Measurements from ENCODE around the gene ARHGEF37. TPM values are rescaled to one million over a fixed set of nuclear protein-coding genes. Genes with fewer than 3 reads are reported as not detected.
A peak's percentile ranks its signal among the peaks of the same experiment; 100 is the strongest.

The ARHGEF37 gene
- total RNA-seq, 4 donors from 2014 or later, result 10.2 to 21.4 (median 15.3) TPM

- Histone ChIP-seq H3K36me3 (no peaks in the 10 kb centered on the region), H3K27ac (peak overlapping the region; percentile 72 to 94 (median 84)), H3K4me1 (peaks cover 0 to 34% (median 5%) of the 10 kb centered on the region in 4 donors), H3K27me3 (no peaks in the 10 kb centered on the region), H3K4me3 (peak overlapping the region in 3 of 4 donors; percentile 49 to 82 (median 68)), H3K9me3 (no peaks in the 10 kb centered on the region)
- TF ChIP-seq, protein P1, sequence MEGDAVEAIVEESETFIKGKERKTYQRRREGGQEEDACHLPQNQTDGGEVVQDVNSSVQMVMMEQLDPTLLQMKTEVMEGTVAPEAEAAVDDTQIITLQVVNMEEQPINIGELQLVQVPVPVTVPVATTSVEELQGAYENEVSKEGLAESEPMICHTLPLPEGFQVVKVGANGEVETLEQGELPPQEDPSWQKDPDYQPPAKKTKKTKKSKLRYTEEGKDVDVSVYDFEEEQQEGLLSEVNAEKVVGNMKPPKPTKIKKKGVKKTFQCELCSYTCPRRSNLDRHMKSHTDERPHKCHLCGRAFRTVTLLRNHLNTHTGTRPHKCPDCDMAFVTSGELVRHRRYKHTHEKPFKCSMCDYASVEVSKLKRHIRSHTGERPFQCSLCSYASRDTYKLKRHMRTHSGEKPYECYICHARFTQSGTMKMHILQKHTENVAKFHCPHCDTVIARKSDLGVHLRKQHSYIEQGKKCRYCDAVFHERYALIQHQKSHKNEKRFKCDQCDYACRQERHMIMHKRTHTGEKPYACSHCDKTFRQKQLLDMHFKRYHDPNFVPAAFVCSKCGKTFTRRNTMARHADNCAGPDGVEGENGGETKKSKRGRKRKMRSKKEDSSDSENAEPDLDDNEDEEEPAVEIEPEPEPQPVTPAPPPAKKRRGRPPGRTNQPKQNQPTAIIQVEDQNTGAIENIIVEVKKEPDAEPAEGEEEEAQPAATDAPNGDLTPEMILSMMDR (IDR thresholded peaks at IDR 0.05), result no peak
- no peak for TF ChIP-seq POLR2A (IDR thresholded peaks at IDR 0.05)
- peak in 1 of 3 donors; percentile 64 for DNase-seq
These were observed 852 bp downstream of the ARHGEF37 start for GRCh38 chr5:149581931-149582768.

DNA sequence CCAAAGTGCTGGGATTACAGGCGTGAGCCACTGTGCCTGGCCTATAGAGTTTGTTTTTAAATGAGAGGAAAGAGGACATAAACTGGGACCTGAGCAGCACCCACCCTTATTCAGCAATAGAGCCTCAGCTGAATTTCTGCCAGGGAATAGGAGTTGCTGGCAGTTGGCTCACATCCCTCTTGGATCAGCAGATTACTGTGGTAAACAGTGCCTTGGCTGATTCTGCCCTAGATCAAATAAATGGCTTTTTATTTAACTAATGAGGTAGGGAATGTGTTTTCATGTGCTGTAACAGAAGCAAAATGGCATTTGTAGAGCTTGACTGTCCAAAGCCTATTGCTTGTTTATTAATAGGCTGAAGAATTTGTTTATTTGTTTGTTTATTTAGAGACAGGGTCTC lies 2.1 kb downstream of the ARHGEF37 start:
- Histone ChIP-seq H3K9me3 (no peaks in the 10 kb centered on the region), H3K4me1 (peaks cover 0 to 35% (median 5%) of the 10 kb centered on the region in 4 donors), H3K36me3 (no peaks in the 10 kb centered on the region), H3K27me3 (no peaks in the 10 kb centered on the region), H3K27ac (peak overlapping the region; percentile 11 to 94 (median 41)), H3K4me3 (no peak overlapping the region)
- no peak for DNase-seq
- TF ChIP-seq POLR2A (IDR thresholded peaks at IDR 0.05), result no peak
- TF ChIP-seq, protein P1 (IDR thresholded peaks at IDR 0.05), result no peak

DNA sequence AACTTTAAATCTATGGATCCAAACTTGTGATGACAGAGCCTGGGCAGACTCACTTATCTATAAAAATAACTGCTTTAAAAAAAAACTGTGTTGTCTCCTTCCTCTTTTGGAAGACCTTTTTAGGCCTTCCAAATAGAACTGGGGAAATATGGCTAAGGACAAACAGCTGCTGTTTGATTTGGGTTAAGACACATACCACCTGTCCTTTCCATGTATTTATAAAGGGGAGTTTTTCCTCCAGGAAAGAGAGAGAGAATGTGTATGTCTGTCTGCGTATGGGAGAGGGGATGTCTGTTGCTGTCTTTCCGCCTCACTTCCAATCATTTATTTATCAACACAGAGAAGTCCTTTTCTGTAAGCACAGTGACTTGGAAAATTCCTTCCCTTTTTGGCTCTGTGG lies 2.8 kb downstream of the ARHGEF37 start:
- no peak for TF ChIP-seq POLR2A (IDR thresholded peaks at IDR 0.05)
- TF ChIP-seq, protein P1 (IDR thresholded peaks at IDR 0.05), result no peak
- no peak for DNase-seq
- H3K27ac ChIP-seq, result peak overlapping the region; percentile 11 to 94 (median 36)
- H3K4me3 ChIP-seq, result no peak overlapping the region
- peaks cover 0 to 35% (median 5%) of the 10 kb centered on the region in 4 donors for H3K4me1 ChIP-seq
- H3K27me3 ChIP-seq, result no peaks in the 10 kb centered on the region
- no peaks in the 10 kb centered on the region for H3K36me3 ChIP-seq
- H3K9me3 ChIP-seq, result no peaks in the 10 kb centered on the region

DNA sequence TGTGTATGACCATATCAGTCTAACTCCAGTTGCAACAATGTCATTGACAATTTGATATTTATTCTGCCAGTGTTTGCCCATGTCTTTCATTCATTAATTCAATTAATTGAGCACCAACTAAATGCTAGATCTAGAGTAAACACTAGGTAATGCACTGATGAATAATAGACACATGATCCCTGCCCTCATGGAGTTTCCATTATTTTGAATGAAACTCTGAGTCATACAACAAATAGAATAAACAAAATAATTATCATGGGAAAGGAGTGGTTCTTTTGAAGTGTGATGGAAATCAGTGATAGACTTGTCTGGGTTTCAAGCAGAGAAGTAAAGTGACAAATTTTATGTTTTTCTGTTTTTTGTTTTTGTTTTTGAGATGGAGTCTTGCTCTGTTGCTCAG lies 4.6 kb downstream of the ARHGEF37 start:
- Histone ChIP-seq H3K4me3 (no peak overlapping the region), H3K4me1 (peaks cover 0 to 35% (median 4%) of the 10 kb centered on the region in 4 donors), H3K27me3 (no peaks in the 10 kb centered on the region), H3K27ac (no peak overlapping the region), H3K9me3 (no peaks in the 10 kb centered on the region), H3K36me3 (no peaks in the 10 kb centered on the region)
- TF ChIP-seq POLR2A (IDR thresholded peaks at IDR 0.05), result no peak
- TF ChIP-seq, protein P1 (IDR thresholded peaks at IDR 0.05), result no peak
- DNase-seq, result no peak

DNA sequence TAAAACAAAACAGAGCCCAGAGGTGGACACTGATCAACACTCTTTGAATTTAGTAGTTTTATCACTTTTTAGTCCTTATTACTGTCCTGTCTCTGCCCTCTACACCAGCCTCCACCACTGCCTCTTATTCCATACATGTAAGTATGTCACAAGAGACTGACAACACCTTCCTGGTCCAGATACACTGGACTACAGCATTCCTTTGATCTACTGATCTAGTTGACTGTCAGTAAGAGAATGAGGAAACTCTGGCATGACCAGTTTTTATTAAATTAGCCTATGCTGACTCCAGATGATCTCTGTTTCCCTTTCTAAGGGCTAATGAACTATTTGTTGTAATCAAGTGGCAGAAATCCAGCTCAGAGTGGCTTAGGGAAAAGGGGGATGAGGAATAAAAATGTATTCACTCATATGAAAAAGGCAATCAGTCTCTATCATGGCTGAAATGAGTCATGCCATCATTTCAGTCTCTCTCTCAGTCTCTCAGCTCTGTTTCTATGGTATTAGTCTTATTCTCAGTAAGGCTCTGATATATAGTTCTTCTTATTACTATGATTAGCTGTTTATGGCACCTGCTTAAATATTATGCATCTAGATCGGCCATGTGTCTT lies 5.5 kb downstream of the ARHGEF37 start:
- no peak overlapping the region for H3K4me3 ChIP-seq
- no peaks in the 10 kb centered on the region for H3K36me3 ChIP-seq
- H3K27me3 ChIP-seq, result no peaks in the 10 kb centered on the region
- no peak for DNase-seq
- no peaks in the 10 kb centered on the region for H3K9me3 ChIP-seq
- no peak for TF ChIP-seq POLR2A (IDR thresholded peaks at IDR 0.05)
- TF ChIP-seq, protein P1 (IDR thresholded peaks at IDR 0.05), result no peak
- H3K27ac ChIP-seq, result peak overlapping the region in 2 of 4 donors; percentile 32 to 45
- H3K4me1 ChIP-seq, result peaks cover 0 to 35% (median 0%) of the 10 kb centered on the region in 4 donors

Measured in Peyer's patch (tissue), 4 donors.